GM13977 (cell line): Measurements from ENCODE around the gene SAMD1.

Source experiments
- DNase-seq: peaks from one replicate; pipeline ENCODE4 v3.0.0; 2012; ENCODE audit warnings: low spot score
- in situ Hi-C: fragments of 300-500 bp; cut with MboI; formaldehyde crosslinking; loops from one replicate; pipeline ENCODE4 v1.12.0; 2022; ENCODE audit warnings: low sequenced_read_pairs, low pct_unique_long_range_greater_than_20kb, mixed read lengths, inconsistent platforms; ENCODE audit not compliant: unreplicated experiment
- TF ChIP-seq, protein P1 (sequence below): IDR thresholded peaks from 2 replicates; pipeline ENCODE4 v1.5.1; 2012; ENCODE audit warnings: mild to moderate bottlenecking, control low read depth; ENCODE audit not compliant: insufficient read depth; ENCODE audit errors: extremely low read depth, missing control alignments

The SAMD1 gene

DNA sequence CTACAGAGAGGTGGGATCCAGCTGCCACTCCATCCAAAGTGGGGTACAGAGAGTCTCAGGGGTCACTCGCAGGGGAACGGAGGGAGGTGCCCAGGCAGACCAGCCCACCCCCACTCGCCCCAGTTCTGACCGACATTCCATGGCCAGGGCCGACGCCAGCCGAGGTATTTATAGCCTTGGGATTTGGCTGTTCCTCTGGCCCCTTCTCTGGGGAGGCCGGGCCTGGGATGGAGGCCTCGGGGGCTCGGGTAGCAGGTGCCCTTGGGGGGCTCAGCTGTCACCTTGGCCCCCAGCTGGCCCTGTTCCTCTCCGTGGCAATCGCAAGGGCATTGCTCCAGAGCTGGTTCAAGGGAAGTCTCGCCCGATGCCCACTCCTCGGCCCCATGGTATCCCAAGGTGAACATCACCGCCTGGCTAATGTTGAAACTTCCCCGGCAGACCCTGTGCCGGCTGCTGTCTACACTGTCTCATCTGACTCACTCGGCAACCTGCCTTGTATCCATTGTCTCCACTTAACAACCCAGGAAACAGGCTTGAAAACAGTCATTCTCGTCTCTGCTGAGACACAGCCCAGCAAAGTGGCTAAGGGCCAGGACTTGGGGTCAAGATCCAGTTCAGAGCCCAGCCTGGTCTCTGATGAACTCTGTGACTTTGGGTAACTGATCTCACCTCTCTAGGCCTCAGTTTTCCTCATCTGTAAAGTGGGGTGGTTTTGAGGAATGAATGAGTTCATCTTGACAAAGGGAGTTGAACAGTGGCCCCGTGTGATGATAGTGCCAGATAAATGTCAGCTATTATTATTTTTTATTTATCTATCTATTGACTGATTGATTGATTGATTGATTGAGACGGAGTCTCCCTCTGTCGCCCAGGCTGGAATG lies 17.3 kb upstream of the SAMD1 start:
- DNase-seq: no peak
- TF ChIP-seq, protein P1, sequence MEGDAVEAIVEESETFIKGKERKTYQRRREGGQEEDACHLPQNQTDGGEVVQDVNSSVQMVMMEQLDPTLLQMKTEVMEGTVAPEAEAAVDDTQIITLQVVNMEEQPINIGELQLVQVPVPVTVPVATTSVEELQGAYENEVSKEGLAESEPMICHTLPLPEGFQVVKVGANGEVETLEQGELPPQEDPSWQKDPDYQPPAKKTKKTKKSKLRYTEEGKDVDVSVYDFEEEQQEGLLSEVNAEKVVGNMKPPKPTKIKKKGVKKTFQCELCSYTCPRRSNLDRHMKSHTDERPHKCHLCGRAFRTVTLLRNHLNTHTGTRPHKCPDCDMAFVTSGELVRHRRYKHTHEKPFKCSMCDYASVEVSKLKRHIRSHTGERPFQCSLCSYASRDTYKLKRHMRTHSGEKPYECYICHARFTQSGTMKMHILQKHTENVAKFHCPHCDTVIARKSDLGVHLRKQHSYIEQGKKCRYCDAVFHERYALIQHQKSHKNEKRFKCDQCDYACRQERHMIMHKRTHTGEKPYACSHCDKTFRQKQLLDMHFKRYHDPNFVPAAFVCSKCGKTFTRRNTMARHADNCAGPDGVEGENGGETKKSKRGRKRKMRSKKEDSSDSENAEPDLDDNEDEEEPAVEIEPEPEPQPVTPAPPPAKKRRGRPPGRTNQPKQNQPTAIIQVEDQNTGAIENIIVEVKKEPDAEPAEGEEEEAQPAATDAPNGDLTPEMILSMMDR: no peak
- in situ Hi-C loops: no loop called here

DNA sequence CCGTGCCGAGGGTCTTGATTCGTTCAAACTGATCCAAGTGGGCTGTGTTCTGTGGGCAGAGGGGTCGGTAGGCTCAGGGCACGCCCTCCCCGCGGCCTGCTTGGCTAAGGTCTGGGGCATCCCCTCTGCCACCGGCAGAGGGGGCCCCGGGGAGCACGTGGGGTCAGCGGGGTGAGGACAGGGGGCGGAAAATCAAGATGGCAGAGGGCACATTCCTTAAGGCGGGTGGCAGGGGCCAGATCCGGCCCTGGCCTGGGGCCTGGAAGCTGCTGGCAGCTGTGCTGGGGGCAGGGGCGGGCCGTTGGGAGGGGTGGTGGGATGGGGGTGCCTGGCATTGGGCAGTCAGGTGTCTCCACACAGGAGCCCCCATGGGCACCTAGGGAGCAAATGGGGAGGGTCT lies 16.3 kb upstream of the SAMD1 start:
- no peak for DNase-seq
- in situ Hi-C loops: no loop called here
- TF ChIP-seq, protein P1: no peak

DNA sequence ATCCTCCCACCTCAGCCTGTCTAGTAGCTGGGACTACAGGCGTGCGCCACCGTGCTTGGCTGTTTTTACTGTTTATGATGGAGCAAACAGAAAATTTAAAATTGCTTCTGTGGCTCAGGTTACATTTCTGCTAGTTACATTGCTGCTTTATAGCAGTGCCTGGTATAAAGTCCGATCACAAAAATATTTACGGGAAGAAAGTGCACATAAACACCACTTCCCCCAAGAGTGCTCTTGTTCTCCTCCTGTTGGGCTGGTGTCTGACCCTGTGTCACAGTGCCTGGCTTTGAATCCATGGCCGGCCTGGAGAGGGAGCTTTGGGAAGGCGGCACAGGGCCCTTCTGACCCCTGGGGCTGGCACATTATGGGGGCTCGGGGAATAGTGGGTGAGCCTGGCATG lies 15.1 kb upstream of the SAMD1 start:
- in situ Hi-C loops: no loop called here
- DNase-seq: no peak
- TF ChIP-seq, protein P1: no peak

DNA sequence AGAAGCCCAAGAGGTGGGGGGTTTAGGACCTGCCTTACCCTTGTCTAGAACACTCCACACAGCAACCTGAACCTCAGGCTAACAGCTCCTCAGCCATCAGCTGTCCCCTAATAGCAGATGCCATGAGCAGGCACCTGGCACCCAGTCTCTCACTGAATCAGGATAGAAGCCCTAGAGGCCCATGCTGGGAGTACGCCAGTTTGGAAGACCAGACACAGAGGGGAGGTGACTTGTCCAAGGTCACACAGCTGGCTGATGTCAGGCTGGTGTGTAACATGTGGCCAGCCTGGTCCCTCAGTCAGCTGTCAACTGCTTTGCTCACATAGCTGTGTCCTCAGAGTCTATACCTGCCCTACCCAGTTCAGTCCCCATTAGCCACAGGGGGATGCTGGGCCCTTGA lies 12.8 kb upstream of the SAMD1 start:
- TF ChIP-seq, protein P1: no peak
- in situ Hi-C loops: no loop called here
- DNase-seq: no peak

DNA sequence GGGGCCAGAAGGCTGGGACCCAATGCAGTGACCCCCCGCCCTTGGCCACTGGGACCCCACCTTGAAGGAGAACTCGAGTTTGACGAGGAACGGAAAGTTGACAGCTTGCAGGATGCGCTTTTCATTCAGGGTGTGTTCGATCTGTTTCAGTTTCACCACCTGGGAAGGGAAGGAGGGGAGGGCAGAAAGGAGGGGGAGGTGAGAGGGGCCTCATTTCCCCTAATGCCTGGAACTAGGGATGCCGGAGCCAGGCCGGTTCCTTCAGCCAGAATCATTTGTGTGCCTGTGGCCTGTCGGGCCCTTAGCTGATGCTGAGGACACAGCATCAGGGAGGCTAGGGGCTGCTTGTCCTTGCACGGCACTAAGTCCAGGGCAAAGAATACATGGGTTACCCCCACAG lies 12.2 kb upstream of the SAMD1 start:
- in situ Hi-C loops: no loop called here
- TF ChIP-seq, protein P1: no peak
- no peak for DNase-seq

DNA sequence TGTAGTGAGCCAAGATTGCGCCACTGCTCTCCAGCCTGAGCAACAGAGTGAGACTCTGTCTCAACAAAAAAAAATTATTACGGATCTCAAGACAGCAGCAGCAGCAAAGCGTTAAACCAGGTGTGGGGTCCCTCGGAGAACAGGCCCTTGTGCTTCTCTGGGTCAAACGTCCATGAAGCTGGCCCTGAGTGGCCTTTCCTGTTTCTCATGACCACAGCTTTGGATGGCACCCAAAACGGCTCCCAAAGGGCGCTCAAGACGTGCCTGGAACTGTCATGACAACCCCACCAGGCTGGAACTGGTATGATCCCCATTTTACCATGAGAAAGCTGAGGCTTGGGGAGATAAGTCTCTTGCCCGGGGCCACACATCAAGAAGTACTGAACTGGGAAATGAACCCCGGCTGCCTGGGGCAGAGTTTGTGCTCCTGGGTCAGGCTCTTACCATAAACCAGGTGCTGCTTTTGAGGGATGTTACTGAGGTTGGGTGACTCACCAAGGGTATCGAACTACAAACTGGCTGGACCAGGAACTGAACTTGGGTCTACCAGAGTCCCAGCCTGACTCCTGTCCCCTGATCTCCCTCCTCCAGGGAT lies 11.6 kb upstream of the SAMD1 start:
- in situ Hi-C loops: no loop called here
- TF ChIP-seq, protein P1: no peak
- DNase-seq: no peak
